GM21447 (cell line): ENCODE measurements around the gene NOC4L.
A peak's percentile ranks its signal among the peaks of the same experiment; 100 is the strongest.
"Not testable (repeated sequence)": the region's sequence is repeated elsewhere in the genome, so short reads cannot be mapped to it uniquely, and the experiment has no call there.

Experiments used
- ATAC-seq: cut with Tn5 transposase; IDR thresholded peaks from one replicate; pipeline ENCODE4 v1.9.1; 2021; ENCODE audit not compliant: unreplicated experiment

NOC4L gene

DNA sequence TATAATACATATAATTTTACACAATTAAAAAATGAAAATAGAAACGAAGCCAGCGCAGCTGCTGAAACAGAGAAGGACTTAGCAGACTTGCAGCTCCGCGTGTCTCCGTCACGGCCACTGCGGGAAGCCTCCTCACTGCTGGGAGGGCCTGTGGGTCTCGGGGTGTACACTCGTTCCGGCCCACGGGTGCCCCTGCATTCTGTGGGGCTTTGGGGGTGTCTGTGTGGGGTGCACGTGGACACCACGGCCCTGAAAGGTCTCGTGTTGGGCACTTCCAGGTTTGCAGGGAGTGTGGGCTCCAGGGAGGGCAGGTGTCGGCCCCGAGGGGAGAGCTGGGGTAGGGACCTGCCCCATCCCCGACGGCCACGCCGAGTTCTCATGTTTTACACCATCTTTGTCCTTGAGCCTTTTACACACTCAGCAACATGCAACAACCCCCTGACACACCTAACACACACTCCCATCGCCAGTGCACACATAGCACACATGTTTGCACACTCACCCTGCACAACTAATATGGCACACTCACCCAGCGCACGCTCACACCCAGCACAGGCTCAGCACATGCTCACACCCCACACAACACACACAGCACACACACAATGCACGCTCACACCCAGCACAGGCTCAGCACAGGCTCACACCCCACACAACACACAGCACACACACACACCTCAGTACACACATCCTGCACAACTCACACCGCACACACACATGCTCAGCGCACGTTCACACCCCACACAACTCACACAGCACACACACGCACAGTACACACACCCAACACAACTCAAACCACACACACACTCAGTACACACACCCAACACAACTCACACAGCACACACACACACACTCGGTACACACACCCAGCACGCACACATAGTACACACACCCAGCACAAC is 36.6 kb downstream of the NOC4L start:
- no peak for ATAC-seq

DNA sequence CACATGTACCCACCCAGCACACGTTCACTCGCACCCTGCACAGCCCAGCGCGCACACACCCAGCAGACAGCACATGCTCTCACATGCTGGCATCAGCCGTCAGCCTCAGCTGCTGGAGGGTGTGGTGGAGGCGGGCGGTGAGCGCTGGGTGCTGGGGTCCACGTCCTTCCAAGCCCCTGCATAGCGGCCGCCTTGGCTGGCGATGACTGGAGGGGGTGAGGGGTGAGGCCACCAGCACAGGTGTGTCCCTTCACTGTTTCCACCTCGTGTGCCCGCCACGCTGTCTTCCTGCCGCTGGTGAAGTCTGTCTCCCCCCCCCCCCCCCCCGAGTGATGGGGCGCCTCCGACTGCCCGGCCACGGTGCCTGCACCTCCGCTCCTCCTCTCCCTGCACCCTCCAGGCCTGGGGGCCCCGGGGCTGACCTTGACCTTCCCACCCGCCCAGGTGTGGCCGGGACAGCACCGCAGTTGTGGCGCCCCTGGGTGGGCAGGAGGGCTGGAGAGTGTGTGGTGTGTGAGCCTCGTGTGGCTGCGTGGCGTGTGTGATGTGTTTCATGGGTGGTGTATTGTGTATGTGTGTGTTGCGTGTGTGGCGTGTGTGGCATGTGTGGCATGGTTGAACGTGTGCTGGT is 37.4 kb downstream of the NOC4L start:
- no peak for ATAC-seq

DNA sequence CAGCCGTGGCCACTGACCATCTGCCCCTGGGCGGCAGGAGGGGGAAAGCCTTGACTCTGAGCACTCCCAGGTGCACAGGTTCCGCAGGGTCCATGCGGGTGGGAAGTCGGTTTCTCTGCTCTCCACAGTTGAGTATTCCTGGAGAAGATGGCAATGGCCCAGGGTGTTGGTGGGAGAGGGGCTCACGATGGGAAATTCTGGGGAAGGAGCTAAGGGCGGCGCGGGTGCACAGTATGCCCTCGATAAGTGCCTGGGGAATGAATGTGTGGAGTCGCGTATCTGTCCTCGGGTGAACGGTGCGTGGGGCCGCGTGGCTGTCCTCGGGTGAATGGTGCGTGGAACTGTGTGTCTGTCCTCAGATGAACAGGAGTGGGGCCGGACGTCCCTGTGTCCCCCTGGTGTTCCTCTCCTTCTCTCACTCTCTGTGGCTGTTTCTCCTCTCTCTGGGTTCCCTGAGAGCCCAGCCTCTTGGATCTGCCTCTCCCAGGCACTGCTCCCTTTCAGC is 38.0 kb downstream of the NOC4L start:
- ATAC-seq, result no peak

DNA sequence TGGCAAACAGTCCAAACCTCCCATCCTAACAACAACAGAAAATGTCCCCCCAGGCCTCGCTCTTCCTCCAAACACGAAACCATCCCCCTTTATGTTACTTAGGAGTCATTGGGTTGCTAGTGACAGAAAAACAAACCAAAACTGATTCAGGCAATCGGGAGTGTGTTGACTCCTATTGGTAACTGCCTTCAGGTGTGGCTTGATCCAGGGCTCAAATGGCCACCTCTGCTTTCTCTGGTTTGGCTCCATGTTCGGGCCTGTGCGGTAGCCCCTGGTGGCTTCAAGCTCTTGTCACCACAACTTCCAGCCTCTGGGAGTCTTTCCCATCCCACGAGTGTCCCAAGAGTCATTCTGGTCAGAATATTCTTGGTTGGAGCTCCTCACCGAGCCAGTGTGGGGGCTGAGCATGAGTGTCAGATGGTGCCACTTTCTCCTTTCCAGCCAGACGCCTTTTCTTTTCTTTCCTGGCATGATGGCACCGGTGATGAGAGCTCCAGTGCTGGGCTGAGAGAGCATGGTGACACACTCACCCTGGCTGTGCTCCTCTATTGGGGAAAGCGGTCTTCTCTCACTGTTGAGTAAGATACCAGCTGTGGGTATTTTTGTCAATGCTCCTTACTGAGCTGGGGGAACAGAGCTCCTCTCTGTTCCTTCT is 38.6 kb downstream of the NOC4L start:
- ATAC-seq, result no peak

DNA sequence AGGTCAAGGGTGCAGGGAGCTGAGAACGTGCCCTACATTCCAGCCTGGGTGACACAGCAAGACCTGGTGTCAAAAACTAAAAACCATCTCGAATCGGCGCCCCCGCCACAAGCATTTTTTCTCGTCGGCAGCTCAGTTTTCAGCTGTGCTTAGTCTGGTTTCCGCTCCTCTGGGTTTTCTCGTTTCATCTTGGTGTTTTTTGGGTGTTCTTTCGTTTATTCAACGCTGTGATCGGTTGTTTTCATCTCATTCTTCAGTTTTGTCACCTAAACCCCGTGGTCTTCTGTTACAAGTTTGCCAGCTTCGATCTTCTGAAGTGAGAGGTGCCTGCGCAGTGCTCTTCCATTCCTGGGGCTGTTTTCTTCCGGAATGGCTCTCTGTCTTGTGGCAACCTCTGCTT is 41.4 kb downstream of the NOC4L start:
- no peak for ATAC-seq

DNA sequence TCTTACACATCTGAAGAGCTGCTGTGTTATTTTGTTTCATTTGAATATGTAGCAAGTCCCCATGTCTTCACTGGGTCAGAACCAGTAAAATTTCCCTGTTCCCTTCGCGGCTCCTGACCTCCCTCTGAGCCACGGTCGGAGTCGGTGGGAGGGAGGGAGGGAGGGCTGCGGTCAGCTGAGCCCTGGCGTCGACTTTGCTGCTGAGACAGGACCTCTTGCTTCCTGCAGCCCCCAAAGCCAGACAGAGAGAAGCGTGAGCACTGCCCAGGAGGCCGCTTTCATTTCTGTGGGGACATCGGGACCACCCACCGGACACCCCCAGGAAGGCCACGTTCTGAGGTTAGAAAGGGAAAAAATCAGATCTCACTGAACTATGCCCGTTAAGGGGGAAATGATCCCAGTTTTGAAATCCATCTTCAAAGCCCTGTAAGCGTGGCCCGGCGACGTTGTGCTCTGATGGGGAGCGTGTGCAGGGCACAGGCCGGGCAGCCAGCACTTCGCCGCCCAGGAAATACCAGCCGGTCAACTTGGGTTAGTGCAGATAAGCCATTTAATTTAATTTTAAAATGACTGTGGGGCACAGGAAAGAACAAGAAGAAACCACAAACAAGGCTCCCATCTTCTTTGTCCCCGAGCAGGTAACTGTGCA is 42.1 kb downstream of the NOC4L start:
- ATAC-seq, result no peak

DNA sequence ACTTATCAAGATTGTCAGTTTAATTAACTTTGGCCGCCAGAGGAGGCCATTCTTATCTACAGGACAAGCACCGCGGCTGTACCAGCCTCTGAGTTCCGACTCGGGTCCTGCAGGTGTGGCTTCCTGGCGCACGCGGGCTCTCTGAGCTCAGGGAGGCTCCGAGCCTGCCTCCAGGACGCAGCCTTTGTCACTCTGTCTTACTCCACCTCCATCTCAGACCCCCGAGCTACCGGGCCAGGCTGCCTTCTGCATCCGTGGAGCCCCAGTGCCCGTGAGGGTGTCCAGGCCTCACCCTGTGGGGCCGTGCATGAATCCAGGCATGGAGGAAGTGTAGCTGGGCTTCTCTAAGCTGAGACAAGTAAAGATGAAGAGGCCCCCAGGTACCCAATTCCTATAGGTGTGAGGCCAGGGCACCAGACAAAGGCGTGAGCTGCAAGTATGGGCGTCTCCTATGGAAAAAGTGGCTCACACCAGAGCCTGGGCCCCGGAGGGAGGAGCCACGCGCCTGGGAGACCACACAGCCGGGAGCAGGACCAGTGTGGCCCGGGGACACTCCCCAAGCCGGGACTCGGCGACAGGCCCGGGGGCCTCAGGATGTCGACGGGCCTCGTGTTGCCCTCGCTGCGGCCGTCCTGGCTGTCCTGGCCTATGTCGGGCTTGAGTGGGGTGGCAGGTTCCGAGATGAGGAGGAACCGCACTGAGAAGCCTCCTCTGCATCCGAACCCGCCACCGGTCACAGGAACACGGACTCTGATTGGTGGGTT is 42.8 kb downstream of the NOC4L start:
- no peak for ATAC-seq

DNA sequence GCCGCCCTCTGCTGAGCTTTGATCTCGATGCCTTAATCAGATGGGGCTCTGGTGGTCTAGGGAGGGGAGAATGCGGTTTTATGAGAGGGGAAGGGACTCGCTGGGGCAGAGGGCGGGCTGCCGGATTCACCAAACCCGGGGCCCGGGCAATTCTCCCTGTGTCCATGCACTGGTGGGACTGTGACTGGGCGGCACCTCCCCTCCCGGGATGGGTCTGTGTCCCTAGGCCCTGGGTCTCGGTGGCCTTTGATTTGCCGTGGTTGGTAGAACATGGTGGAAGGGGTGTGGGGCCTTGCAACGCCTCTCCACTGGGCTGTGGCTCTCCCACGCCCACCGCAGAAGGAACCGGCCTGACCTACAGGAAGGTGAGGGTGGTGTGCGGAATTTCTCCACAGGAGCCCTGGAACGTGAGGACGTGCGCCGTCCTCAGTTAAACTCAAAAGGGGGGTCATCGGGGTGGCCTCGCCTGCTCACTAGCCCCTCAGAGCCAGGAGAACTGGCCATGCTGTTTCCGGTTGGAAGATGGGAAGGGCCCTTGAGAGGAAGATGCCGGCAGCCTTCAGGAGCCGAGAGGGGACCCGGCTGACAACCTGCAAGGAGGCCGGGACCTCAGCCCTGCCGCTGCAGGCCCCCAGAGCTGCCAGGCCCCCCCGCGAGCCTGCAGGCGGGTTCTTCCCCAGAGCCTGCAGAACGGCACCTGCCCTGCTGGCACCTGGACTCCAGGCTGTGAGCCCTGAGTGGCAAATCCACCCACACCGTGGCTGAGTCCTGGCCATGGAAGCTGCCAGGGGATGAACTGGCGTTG is 43.6 kb downstream of the NOC4L start:
- no peak for ATAC-seq

DNA sequence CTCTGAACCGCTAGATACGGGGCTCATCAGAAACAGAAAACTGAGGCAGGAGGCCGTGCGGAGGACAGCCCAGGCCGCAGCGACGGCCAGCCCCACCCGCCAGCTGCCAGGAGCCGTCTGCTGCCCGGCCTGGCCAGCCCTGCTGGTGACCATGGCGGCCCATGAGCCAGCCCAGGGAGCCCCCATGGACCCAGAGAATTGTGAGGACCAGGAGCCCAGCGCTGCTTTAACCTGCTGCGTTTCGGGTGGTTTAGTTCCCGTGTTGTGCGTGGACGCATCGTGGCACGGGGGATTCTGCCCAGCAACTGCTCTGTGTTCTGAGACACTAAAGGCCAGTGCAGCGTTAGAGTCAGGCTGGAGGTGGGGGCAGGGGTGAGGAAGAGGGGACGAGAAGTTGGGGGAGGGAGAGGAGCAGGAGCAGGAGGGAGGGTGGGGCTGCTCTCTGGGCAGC is 44.2 kb downstream of the NOC4L start:
- no peak for ATAC-seq

DNA sequence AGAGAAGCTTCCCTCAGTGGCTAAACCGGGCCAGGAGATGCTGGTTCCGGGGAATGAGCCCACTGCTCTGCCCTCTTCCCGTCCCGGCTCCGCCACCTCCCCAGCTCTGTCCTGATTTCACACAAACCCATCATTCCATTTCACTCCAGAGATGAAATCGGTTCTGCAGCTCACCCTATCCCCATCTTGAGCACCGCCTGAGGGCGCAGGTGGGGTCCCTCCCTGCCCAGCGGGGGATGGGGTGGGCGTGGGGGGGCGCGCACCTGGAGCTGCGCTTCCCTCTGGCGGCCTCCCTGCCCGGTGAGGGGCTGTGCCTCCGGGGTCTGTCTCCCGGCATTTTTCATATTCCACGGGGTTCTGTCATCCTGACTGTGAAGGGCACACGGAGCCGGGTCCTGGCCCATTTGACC is 44.7 kb downstream of the NOC4L start:
- ATAC-seq, result peak; percentile 4

DNA sequence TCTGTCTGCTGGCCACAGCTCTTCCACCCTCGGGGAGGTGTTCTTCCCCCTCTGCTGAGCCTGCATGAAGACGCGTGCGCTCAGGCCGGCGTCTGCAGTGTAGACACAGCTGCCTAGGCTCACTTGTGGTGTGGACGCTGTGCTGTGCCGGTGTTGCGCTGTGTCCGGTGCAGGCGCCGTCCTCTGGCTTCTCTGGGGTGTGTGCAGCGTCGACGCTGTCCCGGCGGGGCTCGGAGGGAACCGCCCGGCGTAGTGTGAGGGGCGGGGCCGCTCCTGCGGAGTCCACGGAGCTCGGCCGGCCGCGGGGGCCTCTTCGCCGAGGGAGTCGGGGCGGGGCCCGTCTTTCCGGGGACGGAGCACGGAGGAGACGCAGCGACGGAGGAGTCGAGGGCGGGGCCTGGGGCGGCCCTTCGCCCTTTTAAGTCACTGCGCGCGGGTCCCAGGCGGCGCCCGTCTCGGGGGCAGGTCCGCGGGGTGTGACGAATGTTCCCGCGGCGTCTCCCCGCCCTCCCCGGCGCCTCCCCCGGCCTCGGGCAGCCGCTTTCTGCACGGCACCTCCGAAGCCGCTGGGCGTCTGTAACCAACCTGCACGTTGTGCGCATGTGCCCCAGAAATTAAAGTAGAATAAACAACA is 45.2 kb downstream of the NOC4L start:
- peak; percentile 87 for ATAC-seq

DNA sequence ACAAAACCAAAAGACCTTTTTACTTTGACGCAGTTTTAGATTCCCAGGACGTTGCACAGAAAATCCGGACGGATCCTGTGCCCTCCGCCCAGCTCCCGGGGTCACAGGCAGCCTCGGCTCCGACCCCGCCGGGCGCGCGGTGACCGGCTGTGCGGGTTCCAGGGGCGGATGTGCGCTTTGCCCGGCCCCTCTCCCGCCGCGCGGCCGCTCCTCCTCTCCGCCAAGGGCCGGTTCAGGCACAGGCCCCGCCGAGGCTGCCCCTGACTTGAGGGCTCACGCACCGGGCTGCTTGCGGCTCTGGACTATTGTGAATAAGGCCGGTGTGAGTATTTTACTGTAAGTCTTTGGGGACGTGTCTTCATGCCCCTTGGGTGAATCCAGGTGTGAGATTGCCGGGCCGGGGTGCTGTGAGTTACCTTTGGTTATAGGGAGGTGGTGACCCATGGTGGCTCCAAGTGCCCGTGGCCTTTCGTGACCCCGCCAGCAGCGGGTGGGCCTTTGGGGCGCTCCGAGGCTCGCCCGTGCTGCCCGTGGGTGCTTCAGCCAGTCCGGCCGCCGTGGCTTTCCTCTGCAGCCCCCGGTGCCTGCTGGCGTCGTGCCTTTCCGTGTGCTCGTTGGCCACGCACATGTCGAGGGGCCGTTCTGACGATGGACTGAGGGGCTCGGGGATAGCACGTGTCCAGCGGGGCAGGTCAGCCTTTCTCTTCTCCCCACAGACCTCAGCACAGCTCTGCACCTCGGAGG is 45.9 kb downstream of the NOC4L start:
- ATAC-seq, result peak; percentile 23

DNA sequence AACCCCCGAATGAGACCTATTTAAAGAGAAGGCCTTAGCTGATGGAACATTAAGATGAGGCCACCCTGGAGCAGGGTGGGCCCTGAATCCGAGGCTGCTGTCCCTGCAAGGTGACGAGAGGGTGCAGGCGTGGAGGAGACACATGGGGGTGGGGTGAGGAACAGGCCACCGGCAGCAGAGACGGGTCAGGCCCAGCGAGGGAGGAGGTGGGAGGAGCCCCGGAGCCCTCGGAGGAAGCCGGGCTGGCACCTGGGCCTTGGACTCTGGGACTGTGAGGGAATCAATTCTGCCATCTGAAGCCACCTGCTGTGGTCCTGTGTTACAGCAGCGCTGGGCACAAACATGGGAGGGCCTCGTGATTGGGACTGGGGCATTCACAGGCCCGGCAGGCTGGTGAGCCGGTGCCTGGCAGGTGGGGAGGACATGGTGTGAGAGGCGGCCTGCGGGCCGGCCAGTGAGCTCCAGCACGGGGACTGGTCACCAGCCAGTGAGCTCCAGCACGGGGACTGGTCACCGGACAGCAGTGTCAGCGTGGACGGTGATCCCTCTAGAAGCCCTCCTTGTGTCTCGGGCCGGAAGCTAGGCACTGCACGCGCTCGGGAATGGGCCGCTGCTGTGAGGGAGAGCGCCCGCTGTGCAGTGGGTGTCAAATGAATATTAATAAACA is 46.7 kb downstream of the NOC4L start:
- no peak for ATAC-seq

DNA sequence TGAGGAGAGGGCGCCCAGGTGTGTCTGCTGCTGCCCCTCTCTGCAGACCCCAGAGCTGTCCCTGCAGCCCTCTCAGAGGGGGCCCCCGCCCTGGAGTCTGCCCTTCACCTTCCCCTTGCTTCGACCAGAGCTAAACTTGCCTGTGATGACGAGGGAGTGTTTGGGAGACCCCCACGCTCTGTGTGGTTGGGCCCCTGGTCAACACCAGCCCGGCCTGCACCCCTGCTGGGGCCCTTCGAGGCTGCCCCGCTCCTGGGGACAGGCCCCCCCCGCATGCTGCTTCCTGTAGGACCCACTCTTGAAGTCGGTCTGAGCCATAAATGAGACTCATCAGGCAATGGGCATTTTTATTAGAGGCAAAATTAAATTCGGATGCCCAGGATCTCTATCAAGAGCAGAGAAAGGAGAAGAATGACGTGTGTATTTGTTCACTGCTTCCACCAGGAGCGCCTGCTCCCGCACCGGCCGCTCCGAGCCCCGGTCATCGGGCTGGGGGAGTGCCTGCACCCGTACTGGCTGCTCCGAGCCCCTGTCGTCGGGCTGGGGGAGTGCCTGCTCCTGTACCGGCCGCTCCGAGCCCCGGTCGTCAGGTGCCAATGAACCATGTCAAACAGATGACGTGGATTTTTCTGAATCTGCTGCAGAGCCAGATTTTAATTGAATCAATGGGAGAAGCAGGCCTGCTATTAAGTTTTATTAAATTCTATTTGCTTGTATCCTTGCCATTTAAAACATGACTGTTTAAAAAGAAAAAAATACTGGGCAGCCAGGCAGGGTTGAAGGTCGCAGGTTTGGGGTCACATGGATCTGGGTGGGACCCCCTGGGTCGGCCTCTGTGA is 47.7 kb downstream of the NOC4L start:
- no peak for ATAC-seq

DNA sequence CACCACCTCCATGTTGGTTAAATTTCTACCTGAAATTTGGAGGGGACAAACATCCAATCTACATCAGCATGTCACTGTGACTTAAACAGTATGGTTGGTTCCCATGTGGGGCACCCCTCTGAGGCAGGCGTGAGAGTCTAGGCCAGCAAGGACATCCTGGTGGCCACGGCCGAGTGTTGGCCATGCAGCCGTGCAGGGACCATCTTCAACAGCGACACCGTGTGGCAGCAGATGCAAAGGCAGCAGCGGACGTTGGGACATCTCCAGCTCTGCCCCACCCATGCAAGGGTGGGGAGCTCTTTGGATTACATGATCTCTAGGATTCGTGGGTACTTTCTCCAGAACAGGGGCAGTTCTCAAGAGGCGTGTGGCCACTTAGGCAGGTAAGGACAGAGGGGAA is 49.8 kb downstream of the NOC4L start:
- ATAC-seq, result no peak

DNA sequence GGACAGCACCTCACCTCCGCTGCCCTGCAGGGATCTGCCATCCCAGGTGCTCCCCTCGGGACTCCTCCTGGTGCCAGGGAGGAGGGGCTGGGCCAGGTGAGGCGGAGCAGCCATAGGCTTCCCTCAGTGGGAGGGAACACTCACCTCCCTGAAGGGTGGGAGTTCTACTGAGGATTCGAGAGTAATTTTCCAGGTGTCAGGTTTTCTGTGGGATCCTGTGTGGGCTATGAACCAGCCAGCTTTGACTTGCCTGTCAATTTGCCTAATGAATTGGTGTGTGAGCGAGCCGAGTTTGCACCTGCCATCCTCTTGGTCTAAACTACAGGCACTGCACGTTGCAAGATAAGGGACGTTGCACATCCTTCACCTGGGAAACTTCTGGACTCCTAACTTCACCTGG is 50.3 kb downstream of the NOC4L start:
- no peak for ATAC-seq

DNA sequence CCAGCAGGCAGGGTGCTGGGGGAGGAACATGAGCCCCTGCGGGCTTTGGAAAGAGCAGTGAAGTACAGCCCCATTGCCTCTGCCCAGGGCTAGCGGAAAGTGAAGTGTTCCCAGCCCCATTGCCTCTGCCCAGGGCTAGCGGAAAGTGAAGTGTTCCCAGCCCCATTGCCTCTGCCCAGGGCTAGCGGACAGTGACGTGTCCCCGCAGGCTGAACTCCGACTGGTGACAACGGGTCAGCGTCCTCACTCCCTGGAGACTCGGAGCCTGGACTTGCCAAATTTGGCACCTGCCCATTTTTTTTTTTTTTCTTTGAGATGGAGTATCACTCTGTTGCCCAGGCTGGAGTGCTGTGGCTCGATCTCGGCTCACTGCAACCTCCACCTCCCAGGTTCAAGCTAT is 51.0 kb downstream of the NOC4L start:
- not testable (repeated sequence) for ATAC-seq
